IMR-90 (cell line): ENCODE measurements around the gene TRPM3. TPM values are rescaled to one million over a fixed set of nuclear protein-coding genes. Genes with fewer than 3 reads are reported as not detected.

Source experiments
- ATAC-seq: fragments of 200-7000 bp; cut with Tn5 transposase; 2 replicates; pipeline ENCODE4 v1.9.1; 2020; ENCODE audit warnings: low read depth, mild to moderate bottlenecking, moderate library complexity
- BruUV-seq: library from RNA; stranded (reverse); fragments of 400-500 nt; replicated peaks from 2 replicates; lab custom pipeline; 2021; lab: Mats Ljungman, UMichigan
- CTCF ChIA-PET: fragments of 300-600 bp; formaldehyde crosslinking; extraction: SDS; loops from one replicate; lab custom pipeline; 2021; ENCODE audit warnings: antibody characterized with exemption; lab: Yijun Ruan, JAX
- POLR2A ChIA-PET: fragments of 300-600 bp; sonication (Branson Sonifier 250); formaldehyde crosslinking; loops from one replicate; lab custom pipeline; 2022; ENCODE audit warnings: antibody characterized with exemption; ENCODE audit not compliant: unreplicated experiment; lab: Charles Lee
- DNase-seq: peaks from one replicate; pipeline ENCODE4 v3.0.0; 2013
- H2AFZ ChIP-seq: replicated peaks from 2 replicates; pipeline ENCODE3; 2013; ENCODE audit warnings: low read length, mild to moderate bottlenecking; ENCODE audit not compliant: poor library complexity
- H2AK5ac ChIP-seq: 2 replicates; pipeline ENCODE4 v1.6.1; 2013; ENCODE audit warnings: low read depth, low read length, inconsistent platforms
- H2AK9ac ChIP-seq: replicated peaks from 2 replicates; pipeline ENCODE3; 2013; ENCODE audit warnings: mild to moderate bottlenecking, low read depth, low read length, moderate library complexity; ENCODE audit not compliant: poor library complexity
- H2BK120ac ChIP-seq: 2 replicates; pipeline ENCODE4 v1.6.1; 2013; ENCODE audit warnings: low read depth, low read length, inconsistent platforms
- H2BK15ac ChIP-seq: 3 replicates; pipeline ENCODE4 v1.6.1; 2013; ENCODE audit warnings: low read depth, low read length, inconsistent platforms
- H2BK20ac ChIP-seq: 2 replicates; pipeline ENCODE4 v1.6.1; 2013; ENCODE audit warnings: low read depth, mild to moderate bottlenecking, inconsistent platforms, low read length, moderate library complexity
- H2BK5ac ChIP-seq: 2 replicates; pipeline ENCODE4 v1.6.1; 2013; ENCODE audit warnings: mild to moderate bottlenecking, low read depth, low read length, inconsistent platforms; ENCODE audit not compliant: poor library complexity, severe bottlenecking
- H3K14ac ChIP-seq: replicated peaks from 2 replicates; pipeline ENCODE4 v1.6.1; 2013; ENCODE audit warnings: low read depth, low read length, inconsistent platforms
- H3K18ac ChIP-seq: 2 replicates; pipeline ENCODE4 v1.6.1; 2013; ENCODE audit warnings: low read depth, low read length, control low read depth
- H3K23ac ChIP-seq: 2 replicates; pipeline ENCODE4 v1.6.1; 2013; ENCODE audit warnings: low read depth, low read length, inconsistent platforms
- H3K27ac ChIP-seq: 2 replicates; pipeline ENCODE4 v1.5.1; 2013; ENCODE audit warnings: mild to moderate bottlenecking, control low read depth, low read length; ENCODE audit not compliant: insufficient read depth
- H3K27me3 ChIP-seq: 2 replicates; pipeline ENCODE4 v1.6.1; 2013; ENCODE audit warnings: low read length; ENCODE audit not compliant: control insufficient read depth, insufficient read depth
- H3K36me3 ChIP-seq: 2 replicates; pipeline ENCODE4 v1.6.1; 2013; ENCODE audit warnings: low read length, mixed read lengths; ENCODE audit not compliant: control insufficient read depth, insufficient read depth
- H3K4ac ChIP-seq: 2 replicates; pipeline ENCODE4 v1.6.1; 2013; ENCODE audit warnings: low read depth, low read length, inconsistent platforms
- H3K4me1 ChIP-seq: 2 replicates; pipeline ENCODE4 v1.6.1; 2013; ENCODE audit warnings: low read length, mixed read lengths; ENCODE audit not compliant: control insufficient read depth, insufficient read depth
- H3K4me2 ChIP-seq: 2 replicates; pipeline ENCODE4 v1.6.1; 2013; ENCODE audit warnings: low read depth, mild to moderate bottlenecking, control low read depth, low read length, moderate library complexity
- H3K4me3 ChIP-seq: 2 replicates; pipeline ENCODE4 v1.5.1; 2013; ENCODE audit warnings: low read depth, mild to moderate bottlenecking, control low read depth, low read length, moderate library complexity; ENCODE audit not compliant: insufficient read depth
- H3K56ac ChIP-seq: 2 replicates; pipeline ENCODE4 v1.6.1; 2013; ENCODE audit warnings: low read length, inconsistent platforms; ENCODE audit not compliant: insufficient read depth; ENCODE audit errors: extremely low read depth
- H3K79me1 ChIP-seq, 2 experiments: 2 replicates each; pipeline ENCODE4 v1.6.1; 2013; ENCODE audit warnings: low read length in 2 of 2, inconsistent platforms in 1 of 2, low read depth in 1 of 2
- H3K9ac ChIP-seq: 2 replicates; pipeline ENCODE4 v1.6.1; 2013; ENCODE audit warnings: low read depth, low read length, control low read depth
- H3K9me1 ChIP-seq: 2 replicates; pipeline ENCODE4 v1.6.1; 2013; ENCODE audit warnings: low read length, inconsistent platforms; ENCODE audit not compliant: insufficient read depth
- H3K9me3 ChIP-seq: 2 replicates; pipeline ENCODE4 v1.6.1; 2013; ENCODE audit warnings: low read length; ENCODE audit not compliant: control insufficient read depth, insufficient read depth
- H4K20me1 ChIP-seq: 2 replicates; pipeline ENCODE4 v1.6.1; 2013; ENCODE audit warnings: low read length, inconsistent platforms; ENCODE audit not compliant: insufficient read depth
- H4K5ac ChIP-seq: 2 replicates; pipeline ENCODE4 v1.6.1; 2013; ENCODE audit warnings: mild to moderate bottlenecking, low read depth, low read length, control low read depth
- H4K8ac ChIP-seq, 2 experiments: 2 replicates each; pipeline ENCODE4 v1.6.1; 2013; ENCODE audit warnings: low read depth in 2 of 2, low read length in 2 of 2, control low read depth in 1 of 2, inconsistent platforms in 1 of 2
- H4K91ac ChIP-seq: 2 replicates; pipeline ENCODE4 v1.6.1; 2013; ENCODE audit warnings: low read depth, low read length, inconsistent platforms; ENCODE audit not compliant: insufficient read depth
- CHD1 ChIP-seq: IDR thresholded peaks from 2 replicates; pipeline ENCODE4 v1.6.1; 2012; ENCODE audit warnings: low read depth, low read length, improper control_type of control experiment
- MAZ ChIP-seq: IDR thresholded peaks from 2 replicates; pipeline ENCODE4 v1.6.1; 2012; ENCODE audit warnings: low read depth, mild to moderate bottlenecking, low read length, improper control_type of control experiment, moderate library complexity, borderline replicate concordance
- WGBS, 2 experiments: methylation state at CpG; one replicate each; pipeline versions ENCODE4 v1.1.5 to v1.1.7; 2013; ENCODE audit warnings: missing lambda C conversion rate in 2 of 2; ENCODE audit not compliant: insufficient read length in 1 of 2; ENCODE audit errors: extremely low coverage in 2 of 2; 5-methylcytosine and 5-hydroxymethylcytosine counted together
- dilution Hi-C: fragments of 300-500 bp; cut with HindIII; formaldehyde crosslinking; loops from one replicate; pipeline ENCODE4 v1.14.3; 2018; ENCODE audit warnings: low sequenced_read_pairs; ENCODE audit not compliant: unreplicated experiment
- in situ Hi-C: fragments of 300-500 bp; cut with MboI; formaldehyde crosslinking; loops from 3 replicates; pipeline ENCODE4 v1.14.3; 2019; ENCODE audit warnings: low sequenced_read_pairs, inconsistent platforms, mixed read lengths
- intact Hi-C: fragments of 100-400 bp; cut with micrococcal nuclease; formaldehyde crosslinking; loops from 2 replicates; pipeline ENCODE4 v1.10.0; 2022
- polyA plus RNA-seq, 3 experiments: library from polyadenylated mRNA; depleted of rRNA; stranded (reverse); fragments of >200 nt; gene quantifications; 2 replicates each; pipeline ENCODE4 v1.2.3, GENCODE V29; 2012; ENCODE audit warnings: low replicate concordance in 1 of 3
- total RNA-seq: library from RNA; depleted of rRNA; stranded (reverse); fragments of >200 nt; gene quantifications from 2 replicates; pipeline ENCODE4 v1.2.3, GENCODE V29; 2012

TRPM3 gene
- total and polyA plus RNA-seq, 2 of the 4 experiments (the other 2 are of a cell fraction): not detected

GRCh38 chr9:70529833-70530232, 591.6 kb downstream of the TRPM3 start:
- Histone ChIP-seq H3K18ac (no peak overlapping the region), H2BK5ac (no peak overlapping the region), H3K4me1 (peaks cover 5% of the 10 kb centered on the region), H2BK120ac (no peak overlapping the region), H3K14ac (no peak overlapping the region), H3K79me1 (no peaks in the 10 kb centered on the region), H2AK9ac (no peak overlapping the region), H3K23ac (no peak overlapping the region), H2BK20ac (no peak overlapping the region), H4K20me1 (no peaks in the 10 kb centered on the region), H2AK5ac (no peak overlapping the region), H3K56ac (no peak overlapping the region), H3K27me3 (no peaks in the 10 kb centered on the region), H2AFZ (no peak overlapping the region), H3K9me1 (peaks cover 6% of the 10 kb centered on the region; the same call in 1 of the 2 replicates), H3K4me2 (no peak overlapping the region), H2BK15ac (no peak overlapping the region), H3K27ac (no peak overlapping the region), H3K4ac (no peak overlapping the region), H3K4me3 (no peak overlapping the region), H4K8ac (no peak overlapping the region), H4K91ac (no peak overlapping the region), H3K9me3 (peaks cover 3% of the 10 kb centered on the region; the same call in 1 of the 2 replicates), H3K36me3 (no peaks in the 10 kb centered on the region), H4K5ac (no peak overlapping the region), H3K9ac (no peak overlapping the region)
- in situ Hi-C loops (no loop called here), intact Hi-C loops (no loop called here), dilution Hi-C loops (no loop called here)
- BruUV-seq: no TSS peak
- WGBS, 2 experiments: 82% methylated on average over 3 of the region's 7 CpGs; no CpG with 5 or more reads in 1 of the 2 experiments
- CTCF ChIA-PET: interaction anchor here (0.6 kb wide), 1 partner anchor 192 kb away, joined by 5 read pairs; no protein-coding TSS in a partner anchor
- POLR2A ChIA-PET: no interaction called here
- TF ChIP-seq CHD1: no peak
- TF ChIP-seq MAZ: no peak
- ATAC-seq (no peak), DNase-seq (no peak)
